ENCODE data around the gene LEMD1. TPM values are rescaled to one million over a fixed set of nuclear protein-coding genes. Genes with fewer than 3 reads are reported as not detected.
A peak's percentile ranks its signal among the peaks of the same experiment; 100 is the strongest.

Gene LEMD1
- polyA plus RNA-seq, 2 donors = 0.78 to 0.81 TPM

- H3K9me3 ChIP-seq (ENCODE audit: control insufficient read depth in 2 of 2, insufficient read depth in 1 of 2, low read depth in 1 of 2, low read length in 1 of 2) = no peaks in the 10 kb centered on the region
- peaks cover 2 to 16% of the 10 kb centered on the region in 2 donors for H3K4me1 ChIP-seq (ENCODE audit: control insufficient read depth in 2 of 2, insufficient read depth in 2 of 2, low read length in 1 of 2)
- peak overlapping the region; percentile 30 to 53 for H3K27ac ChIP-seq (ENCODE audit: low read depth in 2 of 2, low read length in 1 of 2)
- 93 to 94% methylated on average over 3 of the region's 3 CpGs for WGBS, 2 donors
- no peaks in the 10 kb centered on the region for H3K27me3 ChIP-seq (ENCODE audit: control insufficient read depth in 1 of 2, insufficient read depth in 2 of 2, low read length in 2 of 2)
- H3K4me3 ChIP-seq (ENCODE audit: low read depth in 1 of 2, low read length in 2 of 2) = no peak overlapping the region
- no peaks in the 10 kb centered on the region for H3K36me3 ChIP-seq (ENCODE audit: control insufficient read depth in 2 of 2, insufficient read depth in 2 of 2, low read length in 1 of 2)
Observed at GRCh38 chr1:205441716-205442050, 19.8 kb upstream of the LEMD1 start.

GRCh38 chr1:205441318-205441633 lies 19.4 kb upstream of the LEMD1 start:
- Histone ChIP-seq H3K4me1 (ENCODE audit: control insufficient read depth in 2 of 2, insufficient read depth in 2 of 2, low read length in 1 of 2) (peaks cover 2 to 13% of the 10 kb centered on the region in 2 donors), H3K4me3 (ENCODE audit: low read depth in 1 of 2, low read length in 2 of 2) (no peak overlapping the region), H3K27ac (ENCODE audit: low read depth in 2 of 2, low read length in 1 of 2) (peak overlapping the region; percentile 30 to 53), H3K36me3 (ENCODE audit: control insufficient read depth in 2 of 2, insufficient read depth in 2 of 2, low read length in 1 of 2) (no peaks in the 10 kb centered on the region), H3K9me3 (ENCODE audit: control insufficient read depth in 2 of 2, insufficient read depth in 1 of 2, low read depth in 1 of 2, low read length in 1 of 2) (no peaks in the 10 kb centered on the region), H3K27me3 (ENCODE audit: control insufficient read depth in 1 of 2, insufficient read depth in 2 of 2, low read length in 2 of 2) (no peaks in the 10 kb centered on the region)
- WGBS, 2 donors = 59 to 65% methylated on average over 6 of the region's 6 CpGs

DNA sequence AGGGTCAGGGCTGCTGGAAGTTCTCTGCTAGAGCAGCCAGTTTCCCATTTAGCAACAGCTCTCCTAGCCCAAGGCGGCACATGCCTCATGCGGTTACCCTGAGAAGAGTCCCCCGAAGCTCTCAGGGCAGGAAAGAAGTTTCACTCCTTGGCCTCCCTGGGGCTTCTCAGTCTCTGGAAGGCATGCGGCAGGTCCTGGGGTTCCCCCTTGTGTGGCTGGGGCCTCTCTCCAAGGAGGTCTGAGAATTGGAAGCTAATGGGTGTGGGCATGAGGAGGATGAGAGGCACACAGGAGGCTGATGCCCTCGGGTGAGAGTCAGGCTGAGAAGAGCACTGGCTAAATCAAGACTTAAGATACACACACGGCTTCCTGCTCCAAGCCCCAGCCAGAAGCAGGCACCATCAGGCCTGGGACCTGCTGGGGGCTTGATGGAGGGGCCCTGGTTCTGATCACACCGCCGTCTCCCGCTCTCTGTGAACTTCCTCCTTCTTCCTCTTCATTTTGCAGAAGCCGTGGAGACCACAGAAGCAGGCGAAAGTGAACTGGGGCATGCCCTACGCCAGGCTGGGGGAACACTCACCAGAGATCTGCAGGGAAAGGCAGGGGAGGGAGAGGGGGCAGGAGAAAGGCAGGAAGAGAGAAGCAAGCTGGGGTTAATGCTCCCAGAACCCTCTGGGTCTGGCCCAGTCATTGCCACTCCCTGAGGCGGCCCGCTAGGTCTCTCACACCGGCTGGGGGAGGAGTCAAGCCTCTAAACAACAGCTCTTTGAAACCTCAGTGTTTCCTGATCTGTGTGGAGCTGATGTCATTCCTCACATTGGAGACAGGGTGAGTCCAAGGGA lies 18.8 kb upstream of the LEMD1 start:
- H3K4me3 ChIP-seq (ENCODE audit: low read depth in 1 of 2, low read length in 2 of 2) = no peak overlapping the region
- H3K27me3 ChIP-seq (ENCODE audit: control insufficient read depth in 1 of 2, insufficient read depth in 2 of 2, low read length in 2 of 2) = no peaks in the 10 kb centered on the region
- H3K4me1 ChIP-seq (ENCODE audit: control insufficient read depth in 2 of 2, insufficient read depth in 2 of 2, low read length in 1 of 2) = peaks cover 2 to 13% of the 10 kb centered on the region in 2 donors
- 50 to 55% methylated on average over 15 of the region's 15 CpGs for WGBS, 2 donors
- H3K36me3 ChIP-seq (ENCODE audit: control insufficient read depth in 2 of 2, insufficient read depth in 2 of 2, low read length in 1 of 2) = no peaks in the 10 kb centered on the region
- no peaks in the 10 kb centered on the region for H3K9me3 ChIP-seq (ENCODE audit: control insufficient read depth in 2 of 2, insufficient read depth in 1 of 2, low read depth in 1 of 2, low read length in 1 of 2)
- H3K27ac ChIP-seq (ENCODE audit: low read depth in 2 of 2, low read length in 1 of 2) = peak overlapping the region in 1 of 2 donors; percentile 10

DNA sequence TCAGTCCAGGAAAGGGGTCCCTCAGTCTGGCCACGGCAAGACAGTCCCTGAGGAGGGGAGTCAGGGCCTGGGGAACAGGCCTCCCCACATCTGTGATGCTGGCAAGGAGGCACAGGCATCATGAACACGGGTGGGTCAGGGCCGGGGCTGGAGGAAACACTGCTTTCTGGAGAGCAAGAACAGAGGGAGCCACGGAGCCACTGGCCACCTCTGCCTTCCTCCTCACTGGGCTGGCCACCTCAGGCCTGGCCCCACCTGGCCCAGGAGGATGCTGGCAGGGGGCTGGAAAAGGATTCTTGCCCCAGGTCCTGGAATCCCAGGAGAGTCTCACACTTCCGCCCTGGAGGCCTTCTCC lies 18.2 kb upstream of the LEMD1 start:
- Histone ChIP-seq H3K27me3 (ENCODE audit: control insufficient read depth in 1 of 2, insufficient read depth in 2 of 2, low read length in 2 of 2) (no peaks in the 10 kb centered on the region), H3K36me3 (ENCODE audit: control insufficient read depth in 2 of 2, insufficient read depth in 2 of 2, low read length in 1 of 2) (no peaks in the 10 kb centered on the region), H3K4me1 (ENCODE audit: control insufficient read depth in 2 of 2, insufficient read depth in 2 of 2, low read length in 1 of 2) (peaks cover 2 to 13% of the 10 kb centered on the region in 2 donors), H3K9me3 (ENCODE audit: control insufficient read depth in 2 of 2, insufficient read depth in 1 of 2, low read depth in 1 of 2, low read length in 1 of 2) (no peaks in the 10 kb centered on the region), H3K27ac (ENCODE audit: low read depth in 2 of 2, low read length in 1 of 2) (no peak overlapping the region), H3K4me3 (ENCODE audit: low read depth in 1 of 2, low read length in 2 of 2) (no peak overlapping the region)
- WGBS, 2 donors = 80 to 86% methylated on average over 5 of the region's 5 CpGs

- no peak overlapping the region for H3K4me3 ChIP-seq (ENCODE audit: low read depth in 1 of 2, low read length in 2 of 2)
- no peak overlapping the region for H3K27ac ChIP-seq (ENCODE audit: low read depth in 2 of 2, low read length in 1 of 2)
- peaks cover 2 to 10% of the 10 kb centered on the region in 2 donors for H3K4me1 ChIP-seq (ENCODE audit: control insufficient read depth in 2 of 2, insufficient read depth in 2 of 2, low read length in 1 of 2)
- H3K27me3 ChIP-seq (ENCODE audit: control insufficient read depth in 1 of 2, insufficient read depth in 2 of 2, low read length in 2 of 2) = no peaks in the 10 kb centered on the region
- no peaks in the 10 kb centered on the region for H3K9me3 ChIP-seq (ENCODE audit: control insufficient read depth in 2 of 2, insufficient read depth in 1 of 2, low read depth in 1 of 2, low read length in 1 of 2)
- H3K36me3 ChIP-seq (ENCODE audit: control insufficient read depth in 2 of 2, insufficient read depth in 2 of 2, low read length in 1 of 2) = no peaks in the 10 kb centered on the region
- WGBS, 2 donors = 57 to 59% methylated on average over 13 of the region's 13 CpGs
Observed at GRCh38 chr1:205438213-205439158, 16.6 kb upstream of the LEMD1 start.

GRCh38 chr1:205437570-205437969 lies 15.7 kb upstream of the LEMD1 start:
- H3K4me3 ChIP-seq (ENCODE audit: low read depth in 1 of 2, low read length in 2 of 2) = no peak overlapping the region
- H3K4me1 ChIP-seq (ENCODE audit: control insufficient read depth in 2 of 2, insufficient read depth in 2 of 2, low read length in 1 of 2) = peaks cover 2 to 10% of the 10 kb centered on the region in 2 donors
- H3K9me3 ChIP-seq (ENCODE audit: control insufficient read depth in 2 of 2, insufficient read depth in 1 of 2, low read depth in 1 of 2, low read length in 1 of 2) = no peaks in the 10 kb centered on the region
- WGBS, 2 donors = 95 to 98% methylated on average over 2 of the region's 2 CpGs
- no peaks in the 10 kb centered on the region for H3K27me3 ChIP-seq (ENCODE audit: control insufficient read depth in 1 of 2, insufficient read depth in 2 of 2, low read length in 2 of 2)
- no peak overlapping the region for H3K27ac ChIP-seq (ENCODE audit: low read depth in 2 of 2, low read length in 1 of 2)
- H3K36me3 ChIP-seq (ENCODE audit: control insufficient read depth in 2 of 2, insufficient read depth in 2 of 2, low read length in 1 of 2) = no peaks in the 10 kb centered on the region

DNA sequence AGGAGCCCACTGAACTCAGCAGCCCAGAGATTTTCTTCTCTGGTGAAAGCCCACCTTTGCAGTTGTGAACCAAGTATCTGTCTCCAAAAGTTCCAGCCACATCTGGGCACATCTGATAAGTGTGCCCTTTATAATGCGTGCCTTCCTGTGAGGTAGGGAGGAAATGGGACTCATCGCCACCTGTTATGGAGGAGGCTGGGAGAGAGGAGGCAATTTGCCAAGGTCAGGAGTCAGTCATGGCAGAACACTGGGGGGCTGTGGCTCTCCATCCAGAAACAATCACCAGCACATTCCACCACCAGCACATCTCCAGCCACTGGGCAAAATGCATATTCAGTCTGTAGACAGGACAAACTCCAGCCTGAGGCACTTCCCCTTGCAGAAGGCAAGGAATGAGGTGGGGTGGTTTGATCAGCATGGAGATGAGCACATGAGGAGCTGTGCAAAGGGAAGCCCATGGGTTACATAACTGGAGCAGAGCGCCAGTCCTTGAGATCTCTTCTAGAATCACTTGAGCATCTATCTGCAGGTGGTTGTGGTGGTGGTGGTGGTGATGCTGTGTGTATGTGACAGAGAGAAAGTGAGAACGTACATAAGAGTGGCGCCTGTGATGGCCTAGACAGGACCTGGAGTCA lies 15.0 kb upstream of the LEMD1 start:
- Histone ChIP-seq H3K36me3 (ENCODE audit: control insufficient read depth in 2 of 2, insufficient read depth in 2 of 2, low read length in 1 of 2) (no peaks in the 10 kb centered on the region), H3K27ac (ENCODE audit: low read depth in 2 of 2, low read length in 1 of 2) (no peak overlapping the region), H3K27me3 (ENCODE audit: control insufficient read depth in 1 of 2, insufficient read depth in 2 of 2, low read length in 2 of 2) (no peaks in the 10 kb centered on the region), H3K9me3 (ENCODE audit: control insufficient read depth in 2 of 2, insufficient read depth in 1 of 2, low read depth in 1 of 2, low read length in 1 of 2) (no peaks in the 10 kb centered on the region), H3K4me1 (ENCODE audit: control insufficient read depth in 2 of 2, insufficient read depth in 2 of 2, low read length in 1 of 2) (peaks cover 2 to 10% of the 10 kb centered on the region in 2 donors), H3K4me3 (ENCODE audit: low read depth in 1 of 2, low read length in 2 of 2) (no peak overlapping the region)
- WGBS, 2 donors = 87 to 91% methylated on average over 5 of the region's 5 CpGs

DNA sequence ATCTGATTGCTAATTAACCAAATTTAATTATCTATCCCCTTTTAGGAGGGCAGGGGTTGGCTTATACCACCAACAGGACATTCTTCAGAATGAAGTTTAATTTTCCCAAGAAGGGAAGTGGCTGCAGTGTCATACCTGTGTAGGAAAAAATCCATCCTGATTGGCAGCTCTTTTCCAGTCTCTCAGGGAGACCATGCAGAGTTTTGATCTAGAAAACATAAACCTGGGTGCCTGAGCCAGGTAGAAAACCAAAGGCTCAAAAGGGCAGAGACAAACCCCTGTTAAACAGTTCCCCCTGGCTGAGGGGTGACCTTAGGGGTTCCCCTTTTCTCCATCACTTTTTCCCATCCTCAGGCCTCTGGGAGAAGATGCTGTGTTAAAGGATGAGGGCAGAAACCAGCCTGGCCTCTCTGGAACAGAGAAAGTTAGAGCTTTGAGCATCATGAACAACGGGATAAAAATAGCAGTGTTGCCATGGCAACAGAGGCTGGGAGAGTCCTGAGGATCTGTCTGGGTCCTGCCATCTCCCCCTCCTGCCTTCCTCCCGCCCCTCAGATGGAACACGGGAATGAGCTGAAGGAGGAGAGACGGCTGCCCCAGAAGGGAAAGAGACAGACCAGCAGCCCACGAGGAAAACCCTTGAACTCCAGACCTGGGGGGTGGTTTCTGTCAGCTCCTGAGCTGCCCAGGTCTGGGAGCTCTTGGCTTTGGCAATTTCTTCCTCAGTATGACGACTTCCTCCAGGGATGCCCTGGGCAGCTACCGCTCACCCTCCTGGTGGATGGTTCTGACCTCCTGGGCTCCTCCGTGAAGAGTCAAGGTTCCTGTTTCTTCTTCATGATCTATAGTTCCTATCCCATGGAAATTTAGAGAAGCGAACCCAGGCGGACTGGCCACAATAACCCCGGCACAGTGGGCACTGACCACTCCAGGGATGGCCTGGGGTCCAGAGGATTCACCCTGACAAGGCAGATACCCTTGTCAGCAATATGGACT lies 14.0 kb upstream of the LEMD1 start:
- H3K9me3 ChIP-seq (ENCODE audit: control insufficient read depth in 2 of 2, insufficient read depth in 1 of 2, low read depth in 1 of 2, low read length in 1 of 2) = no peaks in the 10 kb centered on the region
- H3K27ac ChIP-seq (ENCODE audit: low read depth in 2 of 2, low read length in 1 of 2) = no peak overlapping the region
- no peaks in the 10 kb centered on the region for H3K27me3 ChIP-seq (ENCODE audit: control insufficient read depth in 1 of 2, insufficient read depth in 2 of 2, low read length in 2 of 2)
- WGBS, 2 donors = 66 to 69% methylated on average over 11 of the region's 11 CpGs
- peaks cover 2 to 9% of the 10 kb centered on the region in 2 donors for H3K4me1 ChIP-seq (ENCODE audit: control insufficient read depth in 2 of 2, insufficient read depth in 2 of 2, low read length in 1 of 2)
- H3K36me3 ChIP-seq (ENCODE audit: control insufficient read depth in 2 of 2, insufficient read depth in 2 of 2, low read length in 1 of 2) = no peaks in the 10 kb centered on the region
- no peak overlapping the region for H3K4me3 ChIP-seq (ENCODE audit: low read depth in 1 of 2, low read length in 2 of 2)

DNA sequence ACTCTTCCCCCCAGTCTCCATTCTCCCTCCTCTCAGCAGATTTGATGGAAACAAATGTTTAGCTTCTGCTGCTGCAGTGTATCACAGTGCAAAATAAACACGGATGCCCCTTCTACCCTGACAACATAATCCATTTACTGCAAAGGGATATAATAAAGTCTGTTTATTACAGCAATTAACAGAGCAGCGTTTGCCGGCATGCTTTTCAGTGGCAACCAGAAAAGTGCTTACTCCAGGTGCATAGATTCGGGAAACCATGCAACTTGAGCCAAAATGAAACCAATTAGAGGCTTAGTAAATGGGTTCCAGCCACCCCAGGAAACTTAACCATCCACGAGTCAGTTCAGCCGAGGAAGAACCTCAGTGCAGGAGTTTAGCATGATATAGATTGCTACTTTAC lies 12.9 kb upstream of the LEMD1 start:
- Histone ChIP-seq H3K27me3 (ENCODE audit: control insufficient read depth in 1 of 2, insufficient read depth in 2 of 2, low read length in 2 of 2) (no peaks in the 10 kb centered on the region), H3K4me1 (ENCODE audit: control insufficient read depth in 2 of 2, insufficient read depth in 2 of 2, low read length in 1 of 2) (peaks cover 0 to 5% of the 10 kb centered on the region in 2 donors), H3K27ac (ENCODE audit: low read depth in 2 of 2, low read length in 1 of 2) (no peak overlapping the region), H3K4me3 (ENCODE audit: low read depth in 1 of 2, low read length in 2 of 2) (no peak overlapping the region), H3K9me3 (ENCODE audit: control insufficient read depth in 2 of 2, insufficient read depth in 1 of 2, low read depth in 1 of 2, low read length in 1 of 2) (no peaks in the 10 kb centered on the region), H3K36me3 (ENCODE audit: control insufficient read depth in 2 of 2, insufficient read depth in 2 of 2, low read length in 1 of 2) (no peaks in the 10 kb centered on the region)
- 56 to 60% methylated on average over 6 of the region's 6 CpGs for WGBS, 2 donors

All from esophagus (tissue), 2 donors.